ENCODE results near the gene MYO7B. TPM values are rescaled to one million over a fixed set of nuclear protein-coding genes. Genes with fewer than 3 reads are reported as not detected.

Gene MYO7B
- total and polyA plus RNA-seq, 2 donors (not counting 1 experiment from before 2014, with no cell fraction given): 5.0 to 68.2 TPM

DNA sequence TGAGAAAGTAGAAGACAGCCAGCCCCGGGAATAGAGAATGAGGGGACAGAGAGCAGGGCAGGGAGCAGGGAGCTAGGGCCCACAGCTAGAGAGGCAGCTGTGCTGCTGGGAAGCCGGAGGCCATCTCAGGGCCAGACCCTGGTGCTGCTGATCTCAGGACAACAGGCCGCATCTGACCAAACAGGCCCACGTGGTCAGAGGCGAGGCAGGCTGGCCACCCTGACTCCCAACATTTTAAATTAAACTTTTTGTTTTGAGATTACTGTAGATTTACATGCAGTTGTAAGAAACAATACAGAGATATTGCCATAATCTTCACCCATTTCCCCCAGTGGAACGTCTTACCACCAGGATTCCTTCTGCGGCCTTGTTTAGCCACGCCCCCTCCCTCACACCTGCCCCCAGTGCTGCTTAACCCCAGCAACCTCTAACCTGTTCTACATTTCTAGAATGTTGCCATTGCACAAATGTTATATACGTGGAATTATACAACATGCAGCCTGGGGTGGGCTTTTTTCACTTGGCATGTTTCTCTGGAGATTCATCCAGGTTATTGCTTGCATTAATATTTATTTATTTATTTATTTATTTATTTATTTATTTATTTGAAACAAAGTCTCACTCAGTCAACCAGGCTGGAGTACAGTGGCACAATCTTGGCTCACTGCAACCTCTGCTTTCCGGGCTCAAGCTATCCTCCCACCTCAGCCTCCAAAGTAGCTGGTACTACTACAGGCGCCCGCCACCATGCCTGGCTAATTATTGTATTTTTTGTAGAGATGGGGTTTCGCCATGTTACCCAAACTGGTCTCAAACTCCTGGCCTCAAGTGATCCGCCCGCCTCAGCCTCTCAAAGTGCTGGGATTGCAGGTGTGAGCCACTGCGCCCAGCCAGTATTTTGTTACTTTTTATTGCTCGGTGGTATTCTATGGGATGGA, 61.8 kb downstream of the MYO7B start:
- Histone ChIP-seq H3K4me2 (replicated peaks; ENCODE audit: low read depth, low read length, poor library complexity, severe bottlenecking) (no peak overlapping the region), H4K20me1 (ENCODE audit: control insufficient read depth, insufficient read depth, low read length, poor library complexity, severe bottlenecking) (no peaks in the 10 kb centered on the region), H3K79me2 (ENCODE audit: control insufficient read depth, insufficient read depth, low read length) (no peaks in the 10 kb centered on the region), H3K9ac (ENCODE audit: low read length) (no peak overlapping the region), H3K27me3 (replicated peaks in 1 of 4; ENCODE audit: control extremely low read depth in 1 of 4, control insufficient read depth in 3 of 4, insufficient read depth in 4 of 4, low read length in 3 of 4) (no peaks in the 10 kb centered on the region), H3K9me3 (ENCODE audit: control extremely low read depth in 1 of 3, control insufficient read depth in 2 of 3, insufficient read depth in 1 of 3, low read length in 2 of 3) (peaks cover under 1 to 6% (median 2%) of the 10 kb centered on the region in 3 donors), H2AFZ (ENCODE audit: insufficient read depth, low read depth, low read length, poor library complexity, severe bottlenecking) (no peak overlapping the region), H3K27ac (ENCODE audit: low read length in 2 of 2) (no peak overlapping the region), H3K36me3 (replicated peaks in 1 of 2; ENCODE audit: control extremely low read depth in 1 of 2, control insufficient read depth in 1 of 2, extremely low read depth in 1 of 2, insufficient read depth in 2 of 2, low read length in 1 of 2) (no peaks in the 10 kb centered on the region), H3K4me1 (ENCODE audit: control insufficient read depth in 2 of 2, insufficient read depth in 2 of 2, low read length in 2 of 2) (peaks cover 4 to 9% of the 10 kb centered on the region in 2 donors), H3K4me3 (ENCODE audit: control extremely low read depth in 1 of 5, extremely low read depth in 1 of 5, insufficient read depth in 1 of 5, low read depth in 2 of 5, low read length in 4 of 5) (no peak overlapping the region)
- no peak for ATAC-seq (ENCODE audit: low read depth)
- Mint-ChIP-seq H3K9me3 (ENCODE audit: insufficient read depth) (no peaks in the 10 kb centered on the region), H3K4me1 (peaks cover 16% of the 10 kb centered on the region), H3K27me3 (no peaks in the 10 kb centered on the region), H3K27ac (no peak overlapping the region), H3K4me3 (no peak overlapping the region)
- no peak for TF ChIP-seq EZH2 (IDR thresholded peaks at IDR 0.05; ENCODE audit: borderline replicate concordance, insufficient read depth, low read depth, low read length, poor library complexity, severe bottlenecking)
- TF ChIP-seq, protein P1, sequence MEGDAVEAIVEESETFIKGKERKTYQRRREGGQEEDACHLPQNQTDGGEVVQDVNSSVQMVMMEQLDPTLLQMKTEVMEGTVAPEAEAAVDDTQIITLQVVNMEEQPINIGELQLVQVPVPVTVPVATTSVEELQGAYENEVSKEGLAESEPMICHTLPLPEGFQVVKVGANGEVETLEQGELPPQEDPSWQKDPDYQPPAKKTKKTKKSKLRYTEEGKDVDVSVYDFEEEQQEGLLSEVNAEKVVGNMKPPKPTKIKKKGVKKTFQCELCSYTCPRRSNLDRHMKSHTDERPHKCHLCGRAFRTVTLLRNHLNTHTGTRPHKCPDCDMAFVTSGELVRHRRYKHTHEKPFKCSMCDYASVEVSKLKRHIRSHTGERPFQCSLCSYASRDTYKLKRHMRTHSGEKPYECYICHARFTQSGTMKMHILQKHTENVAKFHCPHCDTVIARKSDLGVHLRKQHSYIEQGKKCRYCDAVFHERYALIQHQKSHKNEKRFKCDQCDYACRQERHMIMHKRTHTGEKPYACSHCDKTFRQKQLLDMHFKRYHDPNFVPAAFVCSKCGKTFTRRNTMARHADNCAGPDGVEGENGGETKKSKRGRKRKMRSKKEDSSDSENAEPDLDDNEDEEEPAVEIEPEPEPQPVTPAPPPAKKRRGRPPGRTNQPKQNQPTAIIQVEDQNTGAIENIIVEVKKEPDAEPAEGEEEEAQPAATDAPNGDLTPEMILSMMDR (IDR thresholded peaks at IDR 0.05): no peak
- no peak for DNase-seq
- POLR2A ChIA-PET: no interaction called here
- intact Hi-C loops (cut with micrococcal nuclease): no loop called here
- WGBS (ENCODE audit: insufficient coverage): 91% methylated on average over 9 of the region's 17 CpGs
- CTCF ChIA-PET: no interaction called here

DNA sequence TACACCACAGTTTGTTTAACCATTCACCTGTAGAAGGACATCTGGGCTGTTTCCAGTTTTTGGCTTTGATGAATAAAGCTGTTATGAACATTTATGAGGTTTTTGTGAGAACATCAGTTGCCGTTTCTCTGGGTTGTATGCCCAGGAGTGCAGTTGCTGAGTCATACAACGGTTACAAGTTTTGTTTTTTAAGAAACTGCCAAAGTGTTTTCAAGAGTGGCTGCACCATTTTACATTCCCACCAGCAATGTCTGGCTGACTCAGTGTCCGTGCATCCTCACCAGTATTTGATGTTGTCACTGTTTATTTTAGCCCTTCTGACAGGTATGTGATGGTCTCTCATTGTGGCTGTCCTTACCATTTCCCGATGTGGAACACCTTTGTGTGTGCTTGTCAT, 62.5 kb downstream of the MYO7B start:
- H3K36me3 ChIP-seq (replicated peaks in 1 of 2; ENCODE audit: control extremely low read depth in 1 of 2, control insufficient read depth in 1 of 2, extremely low read depth in 1 of 2, insufficient read depth in 2 of 2, low read length in 1 of 2): no peaks in the 10 kb centered on the region
- DNase-seq: no peak
- ChIA-PET CTCF (interaction anchor here (1.8 kb wide), 1 partner anchor 52 kb away, joined by 4 read pairs; no protein-coding TSS in a partner anchor), POLR2A (no interaction called here)
- 73% methylated on average over 3 of the region's 4 CpGs for WGBS (ENCODE audit: insufficient coverage)
- H3K4me1 ChIP-seq (ENCODE audit: control insufficient read depth in 2 of 2, insufficient read depth in 2 of 2, low read length in 2 of 2): peaks cover 4 to 9% of the 10 kb centered on the region in 2 donors
- peaks cover 2% of the 10 kb centered on the region for H3K9me3 Mint-ChIP-seq (ENCODE audit: insufficient read depth)
- H3K4me3 Mint-ChIP-seq: no peak overlapping the region
- peaks cover 15% of the 10 kb centered on the region for H3K4me1 Mint-ChIP-seq
- H3K27ac Mint-ChIP-seq: no peak overlapping the region
- no peaks in the 10 kb centered on the region for H3K79me2 ChIP-seq (ENCODE audit: control insufficient read depth, insufficient read depth, low read length)
- H3K27me3 Mint-ChIP-seq: no peaks in the 10 kb centered on the region
- no peak overlapping the region for H2AFZ ChIP-seq (ENCODE audit: insufficient read depth, low read depth, low read length, poor library complexity, severe bottlenecking)
- no peak overlapping the region for H3K4me3 ChIP-seq (ENCODE audit: control extremely low read depth in 1 of 5, extremely low read depth in 1 of 5, insufficient read depth in 1 of 5, low read depth in 2 of 5, low read length in 4 of 5)
- H3K27me3 ChIP-seq (replicated peaks in 1 of 4; ENCODE audit: control extremely low read depth in 1 of 4, control insufficient read depth in 3 of 4, insufficient read depth in 4 of 4, low read length in 3 of 4): no peaks in the 10 kb centered on the region
- no peaks in the 10 kb centered on the region for H4K20me1 ChIP-seq (ENCODE audit: control insufficient read depth, insufficient read depth, low read length, poor library complexity, severe bottlenecking)
- no peak for ATAC-seq (ENCODE audit: low read depth)
- TF ChIP-seq, protein P1 (IDR thresholded peaks at IDR 0.05): no peak
- TF ChIP-seq EZH2 (IDR thresholded peaks at IDR 0.05; ENCODE audit: borderline replicate concordance, insufficient read depth, low read depth, low read length, poor library complexity, severe bottlenecking): no peak
- intact Hi-C loops (cut with micrococcal nuclease): no loop called here
- no peak overlapping the region for H3K27ac ChIP-seq (ENCODE audit: low read length in 2 of 2)
- H3K4me2 ChIP-seq (replicated peaks; ENCODE audit: low read depth, low read length, poor library complexity, severe bottlenecking): no peak overlapping the region
- peaks cover 3 to 8% (median 7%) of the 10 kb centered on the region in 3 donors for H3K9me3 ChIP-seq (ENCODE audit: control extremely low read depth in 1 of 3, control insufficient read depth in 2 of 3, insufficient read depth in 1 of 3, low read length in 2 of 3)
- no peak overlapping the region for H3K9ac ChIP-seq (ENCODE audit: low read length)

Data from B cell (primary cell).